Amygdala (tissue), 56 donors: ENCODE results near the gene PLA2G6.

ENCODE experiments used
- DNase-seq, 56 donors: peaks; one replicate each; lab custom pipeline; 2025; lab: John Stamatoyannopoulos, UW

The PLA2G6 gene

GRCh38 chr22:38215156-38216038 lies 33.8 kb upstream of the PLA2G6 start:
- DNase-seq = no peak

GRCh38 chr22:38214302-38215056 lies 32.8 kb upstream of the PLA2G6 start:
- DNase-seq = peak in 30 of 56 donors; percentile 14 to 78 (median 47)

DNA sequence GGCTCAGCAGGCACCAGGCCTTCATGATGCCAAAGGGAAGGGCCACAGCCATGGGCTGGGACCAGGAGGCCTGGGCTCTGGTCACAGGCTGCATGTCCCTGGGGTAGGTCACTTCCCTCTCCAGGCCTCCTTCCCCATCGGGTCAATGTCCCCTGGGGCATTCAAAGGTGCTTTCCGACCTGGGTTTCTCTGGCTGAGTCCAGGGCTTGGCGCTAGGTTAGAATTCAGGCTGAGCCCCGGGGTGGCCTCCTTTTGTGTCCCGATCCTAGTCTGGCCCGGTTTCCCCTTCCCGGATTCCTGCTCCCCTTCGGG lies 32.3 kb upstream of the PLA2G6 start:
- no peak for DNase-seq

- no peak for DNase-seq
Measured at GRCh38 chr22:38213319-38213989, 31.8 kb upstream of the PLA2G6 start.

DNA sequence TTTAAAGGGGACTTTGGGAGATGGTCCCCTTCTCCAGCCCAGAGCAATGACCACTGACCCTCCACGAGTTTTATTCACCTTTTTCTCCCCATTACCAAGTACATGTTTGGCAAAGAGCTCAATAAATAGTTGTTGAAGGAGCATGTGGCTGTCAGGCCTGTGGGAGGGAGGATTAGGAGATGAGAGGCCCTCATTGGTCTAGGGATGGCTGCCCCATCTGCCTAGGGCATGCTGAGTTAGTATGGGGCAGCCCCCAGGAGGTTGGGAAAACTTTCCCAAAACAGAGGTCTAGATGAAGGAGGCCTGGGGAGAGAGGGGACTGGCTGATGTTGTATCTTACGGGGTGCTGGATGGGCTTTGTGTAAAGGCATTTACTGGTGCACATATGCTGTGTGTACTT lies 30.8 kb upstream of the PLA2G6 start:
- no peak for DNase-seq

- no peak for DNase-seq
Measured at GRCh38 chr22:38211556-38211955, 29.9 kb upstream of the PLA2G6 start.

DNA sequence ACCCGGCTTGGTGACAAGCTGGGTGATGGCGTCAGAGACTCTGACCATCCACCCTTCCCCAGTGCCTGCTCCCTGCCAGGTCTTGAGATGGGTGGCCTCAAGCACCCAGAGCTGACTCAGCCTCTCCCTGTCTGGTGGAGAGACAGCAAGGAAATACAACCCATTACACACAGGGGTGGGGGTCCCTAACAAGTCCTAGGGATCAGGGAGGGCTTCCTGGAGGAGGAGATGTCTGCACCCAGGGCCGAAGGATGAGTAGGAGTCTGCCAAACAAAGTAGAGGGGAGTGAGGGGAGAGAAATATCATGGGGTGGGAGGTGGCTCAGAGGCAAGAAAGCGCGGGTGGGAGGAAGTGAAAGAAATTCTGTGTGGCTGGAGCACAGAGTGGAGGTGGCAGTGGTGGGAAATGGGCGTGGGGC lies 26.9 kb upstream of the PLA2G6 start:
- DNase-seq = no peak

GRCh38 chr22:38207898-38208432 lies 26.3 kb upstream of the PLA2G6 start:
- no peak for DNase-seq

DNA sequence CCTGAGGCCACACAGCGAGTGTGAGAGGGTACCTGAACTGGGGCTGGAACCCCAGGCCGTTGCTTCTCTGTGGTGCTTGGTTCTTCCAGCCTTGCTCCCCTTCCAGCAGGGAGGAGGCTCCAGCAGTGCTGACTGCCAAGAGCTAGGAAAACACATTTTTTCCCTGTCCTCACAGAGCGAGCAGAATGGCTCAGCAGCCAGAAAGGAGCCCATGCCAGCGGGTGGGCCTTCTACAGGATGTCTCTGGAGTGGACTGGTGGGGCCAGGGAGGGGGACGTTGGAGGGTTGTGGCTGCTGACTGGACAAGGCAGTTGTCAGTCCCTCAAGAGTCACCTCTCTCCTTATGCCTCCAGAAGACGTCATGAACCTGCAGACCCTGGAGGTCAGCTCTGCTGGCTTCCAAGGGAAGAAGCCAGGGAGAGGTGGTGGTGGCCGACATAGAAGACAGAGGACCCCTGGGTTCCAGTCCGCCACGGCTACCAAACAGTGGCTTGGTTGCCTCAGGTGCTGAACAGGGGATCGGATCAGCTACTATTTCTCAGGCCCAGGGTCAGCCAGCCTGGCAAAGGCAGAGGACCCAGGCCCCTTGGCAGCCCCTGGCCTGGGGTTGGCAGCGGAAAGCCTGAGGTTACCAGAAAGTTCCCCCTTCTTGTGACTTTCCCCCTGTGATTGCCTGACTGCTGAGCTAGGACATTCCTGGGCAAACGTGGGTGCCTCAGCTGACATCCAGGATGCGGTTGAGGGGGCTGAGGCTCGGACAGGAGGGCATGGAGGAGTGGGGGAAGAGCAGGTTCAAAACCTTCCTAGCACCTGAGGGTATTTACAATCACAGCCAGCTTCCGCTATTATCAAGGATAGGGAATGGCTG lies 23.9 kb upstream of the PLA2G6 start:
- peak in 33 of 56 donors; percentile 14 to 74 (median 43) for DNase-seq

DNA sequence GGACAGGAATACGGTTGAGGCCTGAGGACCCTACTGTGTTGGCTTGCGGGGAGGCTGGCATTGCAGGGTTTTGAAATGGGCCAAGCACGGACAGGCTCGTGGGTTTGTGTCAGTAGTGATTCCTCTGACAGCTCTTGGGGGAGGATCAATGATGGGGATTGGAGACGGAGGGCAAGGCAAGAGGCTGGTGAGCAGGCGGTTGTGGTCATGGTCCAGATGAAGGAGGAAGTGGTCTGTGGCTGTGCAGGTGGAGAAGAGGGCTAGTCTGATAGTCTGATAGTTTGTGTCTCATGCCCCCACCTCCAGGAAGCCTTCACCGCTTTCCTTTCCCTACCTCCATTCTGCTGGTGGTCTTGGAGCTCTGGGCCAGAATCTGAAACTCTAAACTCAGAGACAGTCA lies 23.2 kb upstream of the PLA2G6 start:
- no peak for DNase-seq

- DNase-seq = no peak
Measured at GRCh38 chr22:38203855-38204514, 22.4 kb upstream of the PLA2G6 start.

- no peak for DNase-seq
Measured at GRCh38 chr22:38203090-38203810, 21.6 kb upstream of the PLA2G6 start.

GRCh38 chr22:38202437-38203089 lies 20.9 kb upstream of the PLA2G6 start:
- peak in 30 of 56 donors; percentile 16 to 84 (median 44) for DNase-seq

DNA sequence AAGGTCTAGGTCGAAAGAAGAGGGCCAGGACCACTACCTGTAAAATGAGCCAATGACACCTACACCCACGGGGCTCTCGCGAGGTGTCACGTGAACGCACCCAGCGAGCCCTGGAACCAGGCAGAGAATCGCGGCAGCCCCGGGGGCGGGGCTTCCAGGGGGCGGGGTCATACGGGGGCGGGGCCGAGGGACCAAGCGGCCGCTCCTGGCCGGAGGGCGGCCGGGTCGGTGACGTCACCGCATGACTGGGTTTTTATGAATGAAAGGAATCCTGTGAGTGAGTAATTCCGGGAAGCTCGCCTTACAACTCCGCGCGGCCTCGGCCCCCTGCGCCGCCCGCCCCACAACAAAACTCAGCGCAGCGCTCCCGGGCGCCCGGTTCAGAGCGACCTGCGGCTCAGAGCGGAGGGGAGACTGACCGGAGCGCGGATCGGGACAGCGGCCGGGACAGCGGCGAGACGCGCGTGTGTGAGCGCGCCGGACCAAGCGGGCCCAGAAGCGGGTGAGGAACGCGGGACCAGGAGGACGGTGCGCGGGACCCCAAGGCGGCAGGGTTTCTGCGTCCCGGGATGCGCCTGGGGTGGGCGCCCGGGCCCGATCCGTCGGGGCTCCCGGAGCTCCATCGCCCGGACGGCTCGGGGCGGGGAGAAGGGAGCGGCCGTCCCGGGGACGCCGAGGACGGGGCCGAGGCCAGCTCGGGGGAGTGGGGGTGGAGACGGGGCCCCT lies 20.2 kb upstream of the PLA2G6 start, which contains the start of gene MAFF:
MAFF (plus strand) TSS at position 284 of the 726 bp plus-strand sequence. CDS start 11,860 bp downstream, outside the sequence.
- peak in 55 of 56 donors; percentile 32 to 97 (median 82) for DNase-seq

DNA sequence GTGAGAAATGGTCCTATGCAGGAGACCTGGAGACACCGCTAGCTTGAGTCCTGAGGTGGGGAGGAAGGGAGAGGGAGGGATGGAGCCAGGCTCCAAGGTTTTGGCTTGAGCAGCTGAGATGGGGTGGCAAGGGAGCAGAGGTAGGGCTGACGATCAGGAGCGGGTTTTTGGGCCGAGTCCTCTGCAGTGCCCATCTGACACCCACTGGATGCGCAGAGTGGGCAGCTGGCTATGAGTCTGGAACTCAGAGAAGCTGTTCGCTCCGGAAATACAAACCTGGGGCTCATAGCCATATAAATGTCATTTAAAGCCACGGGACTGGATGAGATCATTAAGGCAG lies 19.7 kb upstream of the PLA2G6 start:
- no peak for DNase-seq

- DNase-seq = no peak
Measured at GRCh38 chr22:38199826-38200559, 18.4 kb upstream of the PLA2G6 start.
